ENCODE measurements around the gene BTBD1.

Gene BTBD1

GRCh38 chr15:82985688-82986441, 81.2 kb downstream of the BTBD1 start, which contains the start of gene RAMAC:
Gene RAMAC (plus strand): TSS chr15:82986210. CDS start chr15:82989019, 2,809 bp downstream.
- TF ChIP-seq CTCF (IDR thresholded peaks at IDR 0.05; ENCODE audit: insufficient read depth, low read length, poor library complexity, severe bottlenecking) = no peak
- DNase-seq (ENCODE audit: extremely low read depth, insufficient read length) = peak; percentile 84
- Histone ChIP-seq H3K36me3 (ENCODE audit: control insufficient read depth, insufficient read depth, low read length) (no peaks in the 10 kb centered on the region; the same call in none of the 2 replicates), H3K27me3 (replicated peaks; ENCODE audit: control insufficient read depth, insufficient read depth, low read length) (no peaks in the 10 kb centered on the region), H3K4me3 (replicated peaks; ENCODE audit: low read depth, low read length) (peak within 1 kb of the TSS; percentile 83)

- Histone ChIP-seq H3K4me3 (replicated peaks; ENCODE audit: low read depth, low read length) (no peak overlapping the region), H3K27me3 (replicated peaks; ENCODE audit: control insufficient read depth, insufficient read depth, low read length) (no peaks in the 10 kb centered on the region), H3K36me3 (ENCODE audit: control insufficient read depth, insufficient read depth, low read length) (no peaks in the 10 kb centered on the region)
- DNase-seq (ENCODE audit: extremely low read depth, insufficient read length) = no peak
- no peak for TF ChIP-seq CTCF (IDR thresholded peaks at IDR 0.05; ENCODE audit: insufficient read depth, low read length, poor library complexity, severe bottlenecking)
Observed at GRCh38 chr15:82980981-82981380, 86.1 kb downstream of the BTBD1 start.

GRCh38 chr15:82979726-82980125, 87.3 kb downstream of the BTBD1 start:
- Histone ChIP-seq H3K36me3 (ENCODE audit: control insufficient read depth, insufficient read depth, low read length) (no peaks in the 10 kb centered on the region), H3K4me3 (replicated peaks; ENCODE audit: low read depth, low read length) (no peak overlapping the region), H3K27me3 (replicated peaks; ENCODE audit: control insufficient read depth, insufficient read depth, low read length) (no peaks in the 10 kb centered on the region)
- no peak for TF ChIP-seq CTCF (IDR thresholded peaks at IDR 0.05; ENCODE audit: insufficient read depth, low read length, poor library complexity, severe bottlenecking)
- no peak for DNase-seq (ENCODE audit: extremely low read depth, insufficient read length)

- DNase-seq (ENCODE audit: extremely low read depth, insufficient read length) = no peak
- no peak for TF ChIP-seq CTCF (IDR thresholded peaks at IDR 0.05; ENCODE audit: insufficient read depth, low read length, poor library complexity, severe bottlenecking)
- no peak overlapping the region for H3K4me3 ChIP-seq (replicated peaks; ENCODE audit: low read depth, low read length)
- no peaks in the 10 kb centered on the region for H3K27me3 ChIP-seq (replicated peaks; ENCODE audit: control insufficient read depth, insufficient read depth, low read length)
- H3K36me3 ChIP-seq (ENCODE audit: control insufficient read depth, insufficient read depth, low read length) = no peaks in the 10 kb centered on the region
Observed at GRCh38 chr15:82978438-82978837, 88.6 kb downstream of the BTBD1 start.

DNA sequence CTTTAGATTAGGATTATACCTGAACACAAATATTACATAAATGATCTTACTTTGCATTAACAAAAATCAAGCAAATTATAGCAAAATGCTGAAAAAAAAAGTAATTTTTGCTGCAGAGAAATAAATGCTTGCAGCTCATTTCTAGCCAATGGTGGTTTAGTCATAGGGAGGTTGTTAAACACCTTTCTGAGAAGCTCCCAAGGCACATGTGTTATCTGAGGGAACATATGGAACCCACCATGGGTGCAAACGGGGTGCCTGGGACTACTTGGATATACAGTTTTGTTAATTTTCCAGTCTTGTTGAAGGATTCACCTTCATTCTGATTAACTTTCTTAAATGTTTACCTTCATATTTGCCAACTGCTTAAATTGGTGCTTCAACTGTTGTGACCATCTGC, 90.0 kb downstream of the BTBD1 start:
- no peak for TF ChIP-seq CTCF (IDR thresholded peaks at IDR 0.05; ENCODE audit: insufficient read depth, low read length, poor library complexity, severe bottlenecking)
- H3K36me3 ChIP-seq (ENCODE audit: control insufficient read depth, insufficient read depth, low read length) = no peaks in the 10 kb centered on the region
- H3K27me3 ChIP-seq (replicated peaks; ENCODE audit: control insufficient read depth, insufficient read depth, low read length) = no peaks in the 10 kb centered on the region
- H3K4me3 ChIP-seq (replicated peaks; ENCODE audit: low read depth, low read length) = no peak overlapping the region
- no peak for DNase-seq (ENCODE audit: extremely low read depth, insufficient read length)

Measured in GM06990 (cell line).